HCT116 (cell line): ENCODE data around the gene GSN. TPM values are rescaled to one million over a fixed set of nuclear protein-coding genes. Genes with fewer than 3 reads are reported as not detected.

Source experiments
- ATAC-seq: fragments of 200-7000 bp; cut with Tn5 transposase; 2 replicates; pipeline ENCODE4 v1.9.1; 2020; ENCODE audit warnings: mild to moderate bottlenecking, moderate library complexity
- Bru-seq: library from RNA; stranded (reverse); fragments of 400-500 nt; gene quantifications from one replicate; lab custom pipeline; 2021; lab: Mats Ljungman, UMichigan
- BruChase-seq, 2 experiments: library from RNA; stranded (reverse); fragments of 400-500 nt; gene quantifications; one replicate each; lab custom pipeline; 2021; lab: Mats Ljungman, UMichigan
- BruUV-seq: library from RNA; stranded (reverse); fragments of 400-500 nt; replicated peaks from 2 replicates; lab custom pipeline; 2021; lab: Mats Ljungman, UMichigan
- CTCF ChIA-PET: fragments of 300-600 bp; sonication (Branson Sonifier 250); formaldehyde crosslinking; loops from one replicate; lab custom pipeline; 2021; ENCODE audit warnings: antibody characterized with exemption; lab: Charles Lee
- POLR2A ChIA-PET: fragments of 300-600, 350-600 bp; sonication (Branson Sonifier 250); formaldehyde crosslinking; loops from one replicate; lab custom pipeline; 2021; ENCODE audit warnings: antibody characterized with exemption; lab: Charles Lee
- RAD21 ChIA-PET, 2 experiments: fragments of 300-600 bp; sonication (Branson Sonifier 250); formaldehyde crosslinking; loops; one replicate each; lab custom pipeline; 2023; ENCODE audit warnings: low total read pairs in 2 of 2; ENCODE audit not compliant: uncharacterized antibody in 2 of 2, unreplicated experiment in 2 of 2, low non-redundant PET in 1 of 2; lab: Charles Lee
- DNase-seq: peaks from one replicate; pipeline ENCODE4 v3.0.0-alpha.2; 2010; ENCODE audit warnings: low read depth, low spot score
- H2AFZ ChIP-seq: fragments of 200-600 bp; shearing (Covaris generic), sonication (generic); 2 replicates; pipeline ENCODE4 v1.6.1; 2017; ENCODE audit warnings: low read depth, mixed run types, mixed read lengths, antibody characterized with exemption, low read length; ENCODE audit not compliant: poor library complexity, severe bottlenecking
- H3K27ac ChIP-seq: 2 replicates; pipeline ENCODE4 v1.5.1; 2012; ENCODE audit warnings: low read depth, low read length
- H3K27me3 ChIP-seq: fragments of 200-600 bp; sonication (generic); 2 replicates; pipeline ENCODE4 v1.6.1; 2016; ENCODE audit warnings: mixed run types, low read length, mixed read lengths; ENCODE audit not compliant: insufficient read depth
- H3K36me3 ChIP-seq, 2 experiments: fragments of 200-500 bp in 1 of 2; fragments of 200-600 bp in 1 of 2; sonication (Bioruptor generic) in 1 of 2; sonication (generic) in 1 of 2; 2 replicates each; pipeline versions ENCODE4 v1.5.1 to v1.6.1; 2014 to 2016; ENCODE audit warnings: low read length in 2 of 2, inconsistent platforms in 1 of 2, mixed read lengths in 1 of 2, mixed run types in 1 of 2; ENCODE audit not compliant: insufficient read depth in 2 of 2, control insufficient read depth in 1 of 2
- H3K4me1 ChIP-seq, 2 experiments: fragments of 200-600 bp in 1 of 2; sonication (generic) in 1 of 2; 2 replicates each; pipeline versions ENCODE4 v1.5.1 to v1.6.1; 2012 to 2017; ENCODE audit warnings: low read length in 2 of 2, inconsistent platforms in 1 of 2, mild to moderate bottlenecking in 1 of 2, mixed read lengths in 1 of 2, mixed run types in 1 of 2, moderate library complexity in 1 of 2; ENCODE audit not compliant: insufficient read depth in 2 of 2, control insufficient read depth in 1 of 2
- H3K4me2 ChIP-seq: fragments of 200-600 bp; sonication (generic); 2 replicates; pipeline ENCODE4 v1.6.1; 2017; ENCODE audit warnings: mixed run types, low read length, mixed read lengths
- H3K4me3 ChIP-seq, 2 experiments: fragments of 200-600 bp in 1 of 2; sonication (generic) in 1 of 2; replicated peaks in 1 of 2; 2 replicates each; pipeline ENCODE4 v1.5.1; 2011 to 2016; ENCODE audit warnings: low read length in 2 of 2, control low read depth in 1 of 2, low read depth in 1 of 2, mild to moderate bottlenecking in 1 of 2, mixed read lengths in 1 of 2, mixed run types in 1 of 2
- H3K79me2 ChIP-seq: fragments of 200-600 bp; sonication (generic); 2 replicates; pipeline ENCODE4 v1.6.1; 2017; ENCODE audit warnings: mild to moderate bottlenecking, mixed run types, low read length, moderate library complexity, mixed read lengths; ENCODE audit not compliant: insufficient read depth
- H3K9ac ChIP-seq: fragments of 200-600 bp; sonication (generic); 2 replicates; pipeline ENCODE4 v1.6.1; 2016; ENCODE audit warnings: low read length, mixed read lengths
- H3K9me2 ChIP-seq: fragments of 200-600 bp; sonication (generic), shearing (Covaris generic); 2 replicates; pipeline ENCODE4 v1.6.1; 2017; ENCODE audit warnings: mixed run types, mild to moderate bottlenecking, moderate library complexity; ENCODE audit not compliant: insufficient read depth
- H3K9me3 ChIP-seq, 2 experiments: fragments of 200-500 bp in 1 of 2; fragments of 200-600 bp in 1 of 2; sonication (Bioruptor generic) in 1 of 2; sonication (generic) in 1 of 2; 2 replicates each; pipeline ENCODE4 v1.6.1; 2014 to 2017; ENCODE audit warnings: low read length in 2 of 2, mixed read lengths in 2 of 2, inconsistent platforms in 1 of 2, low read depth in 1 of 2, mild to moderate bottlenecking in 1 of 2, mixed run types in 1 of 2, moderate library complexity in 1 of 2; ENCODE audit not compliant: control insufficient read depth in 1 of 2, insufficient read depth in 1 of 2
- H4K20me1 ChIP-seq: fragments of 200-600 bp; sonication (generic), shearing (Covaris generic); 2 replicates; pipeline ENCODE4 v1.6.1; 2017; ENCODE audit warnings: mixed run types, mild to moderate bottlenecking, moderate library complexity; ENCODE audit not compliant: insufficient read depth
- CBX3 ChIP-seq: IDR thresholded peaks from 2 replicates; pipeline ENCODE4 v1.6.1; 2012; ENCODE audit warnings: low read depth
- CEBPB ChIP-seq: IDR thresholded peaks from 2 replicates; pipeline ENCODE4 v1.6.1; 2012; ENCODE audit warnings: low read depth
- CTCF ChIP-seq, 3 experiments: fragments of 200-600 bp in 1 of 3; sonication (generic) in 1 of 3; IDR thresholded peaks in 2 of 3; conservative IDR thresholded peaks in 1 of 3; 2 replicates each; pipeline ENCODE4 v1.5.1; 2012 to 2017; ENCODE audit warnings: low read depth in 2 of 3, low read length in 2 of 3, antibody characterized with exemption in 1 of 3, borderline replicate concordance in 1 of 3, control low read depth in 1 of 3, mild to moderate bottlenecking in 1 of 3, mixed read lengths in 1 of 3, mixed run types in 1 of 3, moderate library complexity in 1 of 3; ENCODE audit not compliant: insufficient read depth in 1 of 3
- EGR1 ChIP-seq: IDR thresholded peaks from 2 replicates; pipeline ENCODE4 v1.6.1; 2012; ENCODE audit warnings: low read depth
- ELF1 ChIP-seq: IDR thresholded peaks from 2 replicates; pipeline ENCODE4 v1.6.1; 2012; ENCODE audit warnings: low read depth, borderline replicate concordance
- EZH2 ChIP-seq: fragments of 200-600 bp; sonication (generic); IDR thresholded peaks from 2 replicates; pipeline ENCODE4 v1.6.1; 2017; ENCODE audit warnings: antibody characterized with exemption, mixed run types
- EZH2phosphoT487 ChIP-seq: fragments of 200-600 bp; IDR thresholded peaks from 2 replicates; pipeline ENCODE4 v1.6.1; 2018; ENCODE audit warnings: antibody characterized with exemption, borderline replicate concordance
- FOSL1 ChIP-seq: IDR thresholded peaks from 2 replicates; pipeline ENCODE4 v1.6.1; 2012; ENCODE audit warnings: low read depth
- JUND ChIP-seq: IDR thresholded peaks from 2 replicates; pipeline ENCODE4 v1.6.1; 2012
- POLR2AphosphoS5 ChIP-seq: IDR thresholded peaks from 2 replicates; pipeline ENCODE4 v1.6.1; 2011; ENCODE audit warnings: mild to moderate bottlenecking, low read depth, low read length, moderate library complexity
- RAD21 ChIP-seq: IDR thresholded peaks from 2 replicates; pipeline ENCODE4 v1.6.1; 2012; ENCODE audit warnings: low read depth, mild to moderate bottlenecking
- SP1 ChIP-seq: IDR thresholded peaks from 2 replicates; pipeline ENCODE4 v1.6.1; 2012; ENCODE audit warnings: low read depth
- SRF ChIP-seq: IDR thresholded peaks from 2 replicates; pipeline ENCODE4 v1.6.1; 2012; ENCODE audit warnings: low read depth
- TCF7L2 ChIP-seq: IDR thresholded peaks from 2 replicates; pipeline ENCODE4 v1.7.0; 2011; ENCODE audit warnings: borderline replicate concordance, inconsistent platforms; ENCODE audit not compliant: insufficient read depth, insufficient read length; ENCODE audit errors: extremely low read depth
- YY1 ChIP-seq: IDR thresholded peaks from 2 replicates; pipeline ENCODE4 v1.6.1; 2011; ENCODE audit warnings: low read length, low read depth, moderate library complexity, mild to moderate bottlenecking; ENCODE audit not compliant: insufficient replicate concordance; ENCODE audit errors: extremely low read depth
- ZFX ChIP-seq: fragments of 450-650 bp; IDR thresholded peaks from 2 replicates; pipeline ENCODE4 v1.6.1; 2017
- ZNF274 ChIP-seq: fragments of 200-500 bp; sonication (Bioruptor generic); IDR thresholded peaks from 2 replicates; pipeline ENCODE4 v1.6.1; 2014; ENCODE audit warnings: mild to moderate bottlenecking, low read depth, low read length, inconsistent platforms
- intact Hi-C: fragments of 100-400 bp; cut with micrococcal nuclease; formaldehyde crosslinking; loops from 2 replicates; pipeline ENCODE4 v1.10.0; 2022
- long read RNA-seq: library from polyadenylated mRNA; unstranded; transcript quantifications from one replicate; pipeline ENCODE4 v2.0.0, GENCODE V29; 2021; ENCODE audit not compliant: unreplicated experiment
- polyA plus RNA-seq: library from polyadenylated mRNA; unstranded; fragments of >200 nt; gene quantifications from 2 replicates; pipeline ENCODE4 v1.2.1, GENCODE V29; 2012; ENCODE audit warnings: missing spikeins
- total RNA-seq: library from RNA; stranded (reverse); gene quantifications from one replicate; pipeline ENCODE4 v1.2.1, GENCODE V29; 2021; ENCODE audit not compliant: unreplicated experiment
- TF ChIP-seq, protein P1 (sequence below): IDR thresholded peaks from 2 replicates; pipeline ENCODE4 v1.6.1; 2012
- TF ChIP-seq, protein P2 (sequence below): IDR thresholded peaks from 2 replicates; pipeline ENCODE4 v1.6.1; 2011; ENCODE audit warnings: mild to moderate bottlenecking, low read length, moderate library complexity; ENCODE audit not compliant: insufficient replicate concordance; ENCODE audit errors: extremely low read depth

The GSN gene
- total RNA-seq (71.3 TPM), Bru-seq, nascent RNA (percentile 50 among the genes with signal in this experiment), BruChase-seq, experiment 1, labeled RNA remaining after a 6-hour chase (percentile 48 among the genes with signal in this experiment), BruChase-seq, experiment 2, labeled RNA remaining after a 2-hour chase (percentile 48 among the genes with signal in this experiment)
- polyA plus RNA-seq: 148 and 181 TPM in 2 replicates
- long read RNA-seq, transcript GSN-215 (17 exons, 2,428 nt): minor isoform, 5 of 281 reads
- long read RNA-seq, transcript GSN-206 (17 exons, 2,311 nt): minor isoform, 6 of 281 reads
- long read RNA-seq, transcript GSN-204 (17 exons, 2,657 nt): major isoform, 61 of 281 reads
- long read RNA-seq, partial matches to known transcripts: 61 of 281 reads
- long read RNA-seq, other reads (novel, unspliced or antisense): 146 of 281 reads

DNA sequence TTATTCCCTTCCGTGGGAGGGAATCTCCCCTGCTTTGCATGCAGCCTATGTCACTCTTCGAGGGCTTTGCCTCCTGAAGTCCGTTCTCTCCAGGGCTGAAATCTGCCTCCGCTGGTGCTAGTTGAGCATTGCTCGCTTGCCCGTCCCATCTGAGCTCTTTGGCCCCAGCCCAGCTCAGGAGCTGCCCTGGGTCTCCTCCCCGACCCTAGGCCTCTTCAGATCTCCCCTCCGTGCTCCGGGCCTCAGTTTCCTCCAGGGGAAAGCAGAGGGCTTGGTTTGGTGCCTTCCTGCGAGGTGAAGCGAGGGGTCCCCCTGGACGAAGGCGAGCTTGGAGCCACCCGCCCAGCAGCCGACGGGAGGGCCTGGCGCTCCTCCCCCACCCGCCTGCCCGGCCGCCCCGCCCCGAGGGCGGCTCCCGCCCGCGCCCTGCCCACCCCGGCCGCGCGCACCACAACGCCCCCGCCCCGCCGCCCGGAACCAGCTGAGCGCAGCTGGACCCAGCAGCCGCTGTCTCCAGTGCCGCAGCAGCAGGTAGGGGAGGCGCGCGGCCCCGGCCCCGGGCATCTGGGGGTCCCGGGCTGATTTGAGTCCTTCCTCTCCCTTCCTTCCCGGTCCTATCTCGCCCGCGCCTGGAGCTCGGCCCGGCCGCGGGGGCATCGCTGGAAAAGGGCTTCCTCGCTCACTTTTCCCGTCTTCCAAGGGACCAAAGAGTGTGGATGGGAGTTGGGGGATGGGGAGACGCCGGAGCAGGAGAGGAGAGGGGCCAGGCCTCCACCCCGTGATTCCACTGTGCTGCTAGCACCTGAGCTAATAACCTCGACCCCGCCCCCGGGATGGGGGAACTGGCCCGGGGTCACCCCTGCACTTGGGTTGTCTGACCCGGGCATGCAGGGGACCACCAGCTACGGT is at the start of gene GSN:
TSS of gene GSN (plus strand) at position 474 of the 909 bp plus-strand sequence. CDS start 33,810 bp downstream, outside the sequence.
- no peaks in the 10 kb centered on the region for H3K79me2 ChIP-seq
- H3K4me2 ChIP-seq: peak within 1 kb of the TSS; percentile 98
- H2AFZ ChIP-seq: peak within 1 kb of the TSS; percentile 86
- H3K9me2 ChIP-seq: no peaks in the 10 kb centered on the region
- peaks cover 27 to 29% of the 10 kb centered on the region in 2 experiments for H3K4me1 ChIP-seq
- RAD21 ChIA-PET: interaction anchor here (0.6 to 2.3 kb wide), 2 partner anchors 10 to 108 kb away, joined by 4 to 5 read pairs; no protein-coding TSS in a partner anchor
- H3K27me3 ChIP-seq: no peaks in the 10 kb centered on the region
- H3K9me3 ChIP-seq: no peaks in the 10 kb centered on the region
- no peak for DNase-seq
- H3K36me3 ChIP-seq: no peaks in the 10 kb centered on the region
- ATAC-seq: peak; percentile 94
- peak within 1 kb of the TSS; percentile 73 for H3K9ac ChIP-seq
- POLR2A ChIA-PET: interaction anchor here (0.8 to 2.4 kb wide), 5 partner anchors 10 to 38 kb away, joined by 3 to 21 read pairs (median 4); no protein-coding TSS in a partner anchor
- H3K4me3 ChIP-seq: peak within 1 kb of the TSS; percentile 65 to 85
- intact Hi-C loops: no loop called here
- CTCF ChIA-PET: interaction anchor here (0.6 to 2.2 kb wide), 7 partner anchors 10 to 429 kb away, joined by 3 to 19 read pairs (median 5); no protein-coding TSS in a partner anchor
- H4K20me1 ChIP-seq: no peaks in the 10 kb centered on the region
- no TSS peak for BruUV-seq
- H3K27ac ChIP-seq: peak within 1 kb of the TSS; percentile 27; the same call in 1 of the 2 replicates
- TF ChIP-seq, protein P1, sequence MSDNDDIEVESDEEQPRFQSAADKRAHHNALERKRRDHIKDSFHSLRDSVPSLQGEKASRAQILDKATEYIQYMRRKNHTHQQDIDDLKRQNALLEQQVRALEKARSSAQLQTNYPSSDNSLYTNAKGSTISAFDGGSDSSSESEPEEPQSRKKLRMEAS: peak; percentile 43; the same call in 1 of the 2 replicates
- TF ChIP-seq EGR1 (peak; percentile 85), JUND (no peak), FOSL1 (no peak), ELF1 (no peak), RAD21 (no peak), EZH2 (no peak), SRF (no peak), YY1 (no peak), SP1 (no peak), CEBPB (no peak), POLR2AphosphoS5 (peak; percentile 84), ZFX (no peak), EZH2phosphoT487 (no peak), ZNF274 (no peak), TCF7L2 (no peak), CTCF (IDR thresholded peaks at IDR 0.05 in 2 of 3, conservative IDR thresholded peaks at IDR 0.05 in 1 of 3; ENCODE audit: borderline replicate concordance in 1 of 3, insufficient read depth in 1 of 3, low read depth in 2 of 3, low read length in 2 of 3) (no peak), CBX3 (no peak)
- TF ChIP-seq, protein P2, sequence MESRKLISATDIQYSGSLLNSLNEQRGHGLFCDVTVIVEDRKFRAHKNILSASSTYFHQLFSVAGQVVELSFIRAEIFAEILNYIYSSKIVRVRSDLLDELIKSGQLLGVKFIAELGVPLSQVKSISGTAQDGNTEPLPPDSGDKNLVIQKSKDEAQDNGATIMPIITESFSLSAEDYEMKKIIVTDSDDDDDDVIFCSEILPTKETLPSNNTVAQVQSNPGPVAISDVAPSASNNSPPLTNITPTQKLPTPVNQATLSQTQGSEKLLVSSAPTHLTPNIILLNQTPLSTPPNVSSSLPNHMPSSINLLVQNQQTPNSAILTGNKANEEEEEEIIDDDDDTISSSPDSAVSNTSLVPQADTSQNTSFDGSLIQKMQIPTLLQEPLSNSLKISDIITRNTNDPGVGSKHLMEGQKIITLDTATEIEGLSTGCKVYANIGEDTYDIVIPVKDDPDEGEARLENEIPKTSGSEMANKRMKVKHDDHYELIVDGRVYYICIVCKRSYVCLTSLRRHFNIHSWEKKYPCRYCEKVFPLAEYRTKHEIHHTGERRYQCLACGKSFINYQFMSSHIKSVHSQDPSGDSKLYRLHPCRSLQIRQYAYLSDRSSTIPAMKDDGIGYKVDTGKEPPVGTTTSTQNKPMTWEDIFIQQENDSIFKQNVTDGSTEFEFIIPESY: no peak
